OCI-LY7 (cell line): ENCODE data around the gene KCTD17.

Experiments
- EZH2phosphoT487 ChIP-seq: fragments of 200-600 bp; sonication (generic); IDR thresholded peaks from 2 replicates; pipeline ENCODE4 v1.6.1; 2018; ENCODE audit warnings: low read depth, borderline replicate concordance, mild to moderate bottlenecking, mixed run types, antibody characterized with exemption, low read length, moderate library complexity, mixed read lengths
- TF ChIP-seq, protein P1 (sequence below): fragments of 200-600 bp; sonication (generic); conservative IDR thresholded peaks from 2 replicates; pipeline ENCODE4 v1.5.1; 2014; ENCODE audit warnings: mild to moderate bottlenecking, antibody characterized with exemption, low read length, moderate library complexity, mixed read lengths

DNA sequence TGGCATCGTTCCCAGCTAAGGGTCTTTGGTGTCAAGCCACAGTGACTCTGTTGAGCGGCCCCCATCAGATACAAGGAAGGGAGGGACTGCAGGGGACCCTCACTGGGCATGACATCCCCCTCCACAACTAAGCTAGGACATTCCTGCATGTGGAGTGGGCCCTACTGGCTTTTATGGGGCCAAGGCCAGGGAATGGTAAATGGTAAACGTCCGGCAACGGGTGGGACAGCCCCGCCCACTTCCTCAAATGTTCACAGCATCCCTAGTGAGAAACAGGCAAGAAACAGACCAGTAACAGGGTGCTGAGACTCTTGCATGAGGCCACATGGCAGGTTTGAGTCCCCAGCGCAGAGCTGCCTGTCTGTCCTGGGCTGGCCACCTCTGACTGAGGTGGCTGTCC is 53.6 kb downstream of the KCTD17 start:
- TF ChIP-seq, protein P1, sequence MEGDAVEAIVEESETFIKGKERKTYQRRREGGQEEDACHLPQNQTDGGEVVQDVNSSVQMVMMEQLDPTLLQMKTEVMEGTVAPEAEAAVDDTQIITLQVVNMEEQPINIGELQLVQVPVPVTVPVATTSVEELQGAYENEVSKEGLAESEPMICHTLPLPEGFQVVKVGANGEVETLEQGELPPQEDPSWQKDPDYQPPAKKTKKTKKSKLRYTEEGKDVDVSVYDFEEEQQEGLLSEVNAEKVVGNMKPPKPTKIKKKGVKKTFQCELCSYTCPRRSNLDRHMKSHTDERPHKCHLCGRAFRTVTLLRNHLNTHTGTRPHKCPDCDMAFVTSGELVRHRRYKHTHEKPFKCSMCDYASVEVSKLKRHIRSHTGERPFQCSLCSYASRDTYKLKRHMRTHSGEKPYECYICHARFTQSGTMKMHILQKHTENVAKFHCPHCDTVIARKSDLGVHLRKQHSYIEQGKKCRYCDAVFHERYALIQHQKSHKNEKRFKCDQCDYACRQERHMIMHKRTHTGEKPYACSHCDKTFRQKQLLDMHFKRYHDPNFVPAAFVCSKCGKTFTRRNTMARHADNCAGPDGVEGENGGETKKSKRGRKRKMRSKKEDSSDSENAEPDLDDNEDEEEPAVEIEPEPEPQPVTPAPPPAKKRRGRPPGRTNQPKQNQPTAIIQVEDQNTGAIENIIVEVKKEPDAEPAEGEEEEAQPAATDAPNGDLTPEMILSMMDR = no peak
- TF ChIP-seq EZH2phosphoT487 = no peak
